Nephron progenitor cell (in vitro differentiated cells): ENCODE results near the gene DVL1.
"Not testable (repeated sequence)": the region's sequence is repeated elsewhere in the genome, so short reads cannot be mapped to it uniquely, and the experiment has no call there.

Experiments
- DNase-seq: peaks from one replicate; pipeline ENCODE4 v3.0.0; 2021
- H3K27ac Mint-ChIP-seq: 2 replicates; pipeline ENCODE4 v1.8.0; 2021; ENCODE audit warnings: mild to moderate bottlenecking, moderate library complexity, mixed read lengths
- H3K27me3 Mint-ChIP-seq: 2 replicates; pipeline ENCODE4 v1.8.0; 2021; ENCODE audit warnings: mild to moderate bottlenecking, low read depth, mixed read lengths; ENCODE audit not compliant: poor library complexity
- H3K36me3 Mint-ChIP-seq: 2 replicates; pipeline ENCODE4 v1.8.0; 2021; ENCODE audit warnings: low read depth, mixed read lengths
- H3K4me1 Mint-ChIP-seq: 2 replicates; pipeline ENCODE4 v1.8.0; 2021; ENCODE audit warnings: mixed read lengths
- H3K4me3 Mint-ChIP-seq: 2 replicates; pipeline ENCODE4 v1.8.0; 2021; ENCODE audit warnings: mild to moderate bottlenecking, moderate library complexity, mixed read lengths
- H3K9me3 Mint-ChIP-seq: 2 replicates; pipeline ENCODE4 v1.8.0; 2021; ENCODE audit warnings: mild to moderate bottlenecking, moderate library complexity, mixed read lengths
- TF ChIP-seq, protein P1 (sequence below): fragments of 200-600 bp; sonication (generic); IDR thresholded peaks from 2 replicates; pipeline ENCODE4 v1.5.0; 2021; ENCODE audit warnings: antibody characterized with exemption

DVL1 gene

GRCh38 chr1:1387098-1388077 lies 38.2 kb upstream of the DVL1 start:
- Mint-ChIP-seq H3K9me3 (no peaks in the 10 kb centered on the region), H3K4me3 (no peak overlapping the region), H3K27me3 (peaks cover 8% of the 10 kb centered on the region)

DNA sequence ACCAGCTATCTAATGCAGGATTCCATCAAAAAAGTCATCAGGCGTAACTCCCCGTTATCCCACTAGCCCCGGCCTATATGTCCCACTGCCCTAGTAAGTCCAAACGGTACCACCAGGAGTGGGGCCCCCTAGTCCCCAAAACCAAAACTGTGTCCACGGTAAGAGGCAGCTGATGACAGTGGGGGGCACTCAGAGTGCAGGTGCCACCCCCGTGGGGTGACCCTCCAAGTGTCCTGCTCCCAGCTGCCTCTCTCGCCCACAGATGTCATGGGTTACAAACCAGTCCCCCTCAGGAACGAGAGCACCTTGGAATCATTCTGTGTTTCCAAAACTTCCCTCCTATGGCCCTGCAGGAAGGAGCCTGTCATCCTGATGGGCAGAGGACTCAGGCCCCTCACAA lies 36.7 kb upstream of the DVL1 start:
- DNase-seq = no peak
- no peaks in the 10 kb centered on the region for H3K9me3 Mint-ChIP-seq
- H3K4me1 Mint-ChIP-seq = no peaks in the 10 kb centered on the region
- no peak overlapping the region for H3K4me3 Mint-ChIP-seq
- peaks cover 8% of the 10 kb centered on the region for H3K27me3 Mint-ChIP-seq
- H3K27ac Mint-ChIP-seq = no peak overlapping the region
- H3K36me3 Mint-ChIP-seq = peaks cover 67% of the 10 kb centered on the region
- TF ChIP-seq, protein P1, sequence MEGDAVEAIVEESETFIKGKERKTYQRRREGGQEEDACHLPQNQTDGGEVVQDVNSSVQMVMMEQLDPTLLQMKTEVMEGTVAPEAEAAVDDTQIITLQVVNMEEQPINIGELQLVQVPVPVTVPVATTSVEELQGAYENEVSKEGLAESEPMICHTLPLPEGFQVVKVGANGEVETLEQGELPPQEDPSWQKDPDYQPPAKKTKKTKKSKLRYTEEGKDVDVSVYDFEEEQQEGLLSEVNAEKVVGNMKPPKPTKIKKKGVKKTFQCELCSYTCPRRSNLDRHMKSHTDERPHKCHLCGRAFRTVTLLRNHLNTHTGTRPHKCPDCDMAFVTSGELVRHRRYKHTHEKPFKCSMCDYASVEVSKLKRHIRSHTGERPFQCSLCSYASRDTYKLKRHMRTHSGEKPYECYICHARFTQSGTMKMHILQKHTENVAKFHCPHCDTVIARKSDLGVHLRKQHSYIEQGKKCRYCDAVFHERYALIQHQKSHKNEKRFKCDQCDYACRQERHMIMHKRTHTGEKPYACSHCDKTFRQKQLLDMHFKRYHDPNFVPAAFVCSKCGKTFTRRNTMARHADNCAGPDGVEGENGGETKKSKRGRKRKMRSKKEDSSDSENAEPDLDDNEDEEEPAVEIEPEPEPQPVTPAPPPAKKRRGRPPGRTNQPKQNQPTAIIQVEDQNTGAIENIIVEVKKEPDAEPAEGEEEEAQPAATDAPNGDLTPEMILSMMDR = no peak

More at GRCh38 chr1:1387098-1388077, 38.2 kb upstream of the DVL1 start:
- peaks cover 82% of the 10 kb centered on the region for H3K36me3 Mint-ChIP-seq
- H3K27ac Mint-ChIP-seq = no peak overlapping the region
- DNase-seq = no peak
- no peaks in the 10 kb centered on the region for H3K4me1 Mint-ChIP-seq
- TF ChIP-seq, protein P1 = no peak

- not testable (repeated sequence) for H3K27ac Mint-ChIP-seq, H3K4me3 Mint-ChIP-seq, H3K27me3 Mint-ChIP-seq, H3K4me1 Mint-ChIP-seq, DNase-seq, H3K9me3 Mint-ChIP-seq
- H3K36me3 Mint-ChIP-seq = peaks cover 61% of the 10 kb centered on the region
Measured at GRCh38 chr1:1385339-1385738, 36.1 kb upstream of the DVL1 start.

GRCh38 chr1:1381294-1381693 lies 32.1 kb upstream of the DVL1 start:
- H3K36me3 Mint-ChIP-seq = peaks cover 23% of the 10 kb centered on the region
- TF ChIP-seq, protein P1 = no peak
- H3K27ac Mint-ChIP-seq = no peak overlapping the region
- DNase-seq = no peak
- H3K4me1 Mint-ChIP-seq = no peaks in the 10 kb centered on the region
- H3K27me3 Mint-ChIP-seq = peaks cover 6% of the 10 kb centered on the region
- H3K9me3 Mint-ChIP-seq = no peaks in the 10 kb centered on the region
- H3K4me3 Mint-ChIP-seq = no peak overlapping the region

DNA sequence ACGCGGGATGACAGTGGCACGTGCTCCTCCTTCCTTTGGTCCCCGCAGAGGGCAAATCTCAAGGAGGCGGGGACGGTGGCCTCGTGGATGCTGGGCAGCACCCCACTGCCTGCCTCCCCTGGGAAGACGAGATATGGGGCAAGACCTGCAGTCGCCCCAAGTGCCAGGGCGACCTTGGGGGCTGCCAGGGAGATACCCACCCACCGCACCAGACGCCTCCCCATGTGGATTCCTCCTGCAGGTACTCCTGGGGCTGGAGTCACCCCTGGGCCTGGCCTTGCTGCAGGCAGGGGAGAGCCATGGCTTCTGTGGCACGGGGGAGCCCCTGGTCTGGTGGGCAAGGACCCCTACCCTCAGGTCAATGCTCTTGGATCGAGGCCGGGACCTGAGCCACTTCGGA lies 31.6 kb upstream of the DVL1 start:
- Mint-ChIP-seq H3K36me3 (peaks cover 18% of the 10 kb centered on the region), H3K27ac (no peak overlapping the region), H3K4me1 (no peaks in the 10 kb centered on the region), H3K4me3 (no peak overlapping the region), H3K27me3 (peaks cover 6% of the 10 kb centered on the region), H3K9me3 (no peaks in the 10 kb centered on the region)
- no peak for DNase-seq
- TF ChIP-seq, protein P1 = no peak

DNA sequence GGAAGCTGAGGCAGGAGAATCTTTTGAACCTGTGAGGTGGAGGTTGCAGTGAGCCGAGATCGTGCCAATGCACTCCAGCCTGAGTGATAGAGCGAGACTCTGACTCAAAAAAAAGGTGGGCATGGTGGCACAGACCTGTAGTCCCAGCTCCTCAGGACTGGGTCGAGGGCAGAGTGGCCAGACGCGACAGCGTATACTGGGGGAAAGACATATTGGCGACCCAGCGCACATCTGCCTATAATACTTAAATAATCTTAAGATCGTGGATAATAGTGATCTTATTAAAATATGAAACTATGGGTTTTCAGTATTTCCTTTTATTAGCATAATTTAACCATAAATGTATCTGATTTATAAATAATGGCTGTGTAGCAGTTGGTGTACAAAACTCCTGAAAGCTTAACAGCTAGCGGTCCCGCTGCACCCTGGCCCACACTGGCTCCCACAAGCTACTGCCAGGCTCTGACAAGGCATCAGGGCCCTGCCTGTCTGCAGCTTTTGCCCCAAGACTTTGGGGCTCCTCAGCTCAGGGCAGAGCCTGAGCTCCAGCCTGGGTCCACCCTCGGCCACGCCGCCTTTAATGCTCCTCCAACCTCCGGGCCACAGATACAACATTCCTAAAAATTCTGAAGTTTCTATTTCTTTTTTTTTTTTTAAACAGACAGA lies 28.5 kb upstream of the DVL1 start:
- Mint-ChIP-seq H3K4me3 (no peak overlapping the region), H3K4me1 (peaks cover 15% of the 10 kb centered on the region), H3K27me3 (peaks cover under 1% of the 10 kb centered on the region), H3K9me3 (no peaks in the 10 kb centered on the region), H3K27ac (no peak overlapping the region), H3K36me3 (no peaks in the 10 kb centered on the region)
- TF ChIP-seq, protein P1 = no peak
- DNase-seq = no peak
